IPS-18c (cell line): ENCODE data around the gene MPZ.

ENCODE experiments used
- H3K4me3 ChIP-seq: 2 replicates; pipeline ENCODE4 v1.7.0; 2013; ENCODE audit warnings: low read depth, mild to moderate bottlenecking, low read length, moderate library complexity; ENCODE audit not compliant: insufficient read depth
- H3K9me3 ChIP-seq: one replicate; pipeline ENCODE4 v1.6.1; 2013; ENCODE audit warnings: mild to moderate bottlenecking, low read length, moderate library complexity; ENCODE audit not compliant: control insufficient read depth, insufficient read depth

Gene MPZ

DNA sequence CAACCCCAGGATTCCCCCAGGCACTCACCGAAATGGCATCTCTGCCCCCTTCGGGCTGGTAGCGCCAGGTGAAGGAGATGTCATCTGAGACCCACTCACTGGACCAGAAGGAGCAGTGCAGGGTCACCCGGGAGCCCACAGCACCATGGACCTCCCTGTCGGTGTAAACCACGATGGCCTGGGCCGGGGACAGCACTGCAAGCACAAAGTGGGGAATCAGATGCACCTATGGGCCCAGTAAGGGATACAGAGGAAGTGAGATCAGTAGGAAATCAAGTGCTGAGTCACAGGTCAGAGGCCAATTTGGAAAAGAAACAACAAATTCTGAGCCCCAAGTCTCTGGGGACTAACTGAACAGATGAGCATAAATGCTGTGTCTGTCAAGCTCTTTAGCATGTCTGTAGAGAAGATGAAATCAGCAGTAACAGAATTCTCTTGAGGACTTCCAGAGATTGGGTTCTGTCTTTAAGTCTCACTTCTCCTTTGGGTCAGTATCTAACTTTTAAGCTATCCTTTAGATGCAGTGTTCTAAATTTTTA is 2.5 kb downstream of the MPZ start:
- H3K9me3 ChIP-seq = no peaks in the 10 kb centered on the region
- no peak overlapping the region for H3K4me3 ChIP-seq

- Histone ChIP-seq H3K9me3 (no peaks in the 10 kb centered on the region), H3K4me3 (peak overlapping the region; percentile 83)
These were observed 3.8 kb downstream of the MPZ start for GRCh38 chr1:161305867-161306519.

DNA sequence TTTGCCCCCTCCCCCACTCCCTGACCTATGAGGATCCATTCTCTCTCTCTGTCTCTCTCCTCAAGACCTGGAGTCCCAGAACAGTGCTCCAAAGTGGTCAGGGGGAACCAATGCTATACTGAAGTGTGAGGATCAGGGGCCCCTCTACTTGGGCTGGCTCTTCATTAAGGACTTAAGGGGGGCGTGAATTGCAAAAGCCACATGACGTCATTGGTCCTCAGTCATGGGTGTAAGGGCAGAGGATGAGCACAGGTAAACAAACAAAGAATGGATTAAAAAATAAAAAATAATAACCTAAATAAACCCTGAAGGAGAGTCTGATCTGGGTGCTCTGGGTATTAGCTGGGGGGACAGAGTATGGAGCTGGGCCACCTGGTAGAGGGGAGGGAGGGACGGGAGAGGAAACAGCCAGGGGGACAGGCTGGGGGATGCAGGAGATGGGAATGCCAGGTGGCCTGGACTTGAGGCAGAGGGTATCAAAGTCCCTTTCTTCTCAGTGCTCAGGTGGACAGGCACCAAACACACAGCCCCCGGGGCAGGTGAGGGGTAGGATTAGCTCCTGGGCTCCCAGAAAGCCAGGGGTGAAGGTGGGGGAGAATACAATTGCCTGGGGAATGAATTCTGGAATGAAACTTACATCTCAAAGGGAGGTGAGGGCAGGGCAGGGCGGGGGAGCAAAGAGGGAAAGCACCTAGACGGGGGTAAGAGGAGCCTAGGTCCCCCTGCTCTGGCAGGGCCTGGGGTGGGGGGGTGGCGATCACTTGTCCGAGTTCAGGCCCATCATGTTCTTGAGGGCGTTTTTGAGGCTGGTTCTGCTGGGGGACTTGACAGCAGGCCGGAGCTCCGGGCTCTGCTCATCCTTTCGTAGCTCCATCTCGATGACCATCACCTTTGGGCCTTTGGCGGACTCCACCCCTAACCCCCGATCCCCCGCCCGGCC is 4.6 kb downstream of the MPZ start:
- H3K4me3 ChIP-seq = peak overlapping the region; percentile 83
- H3K9me3 ChIP-seq = no peaks in the 10 kb centered on the region

GRCh38 chr1:161300478-161300877 is 9.3 kb downstream of the MPZ start:
- Histone ChIP-seq H3K4me3 (no peak overlapping the region), H3K9me3 (no peaks in the 10 kb centered on the region)

- H3K4me3 ChIP-seq = no peak overlapping the region
- no peaks in the 10 kb centered on the region for H3K9me3 ChIP-seq
These were observed 10.4 kb downstream of the MPZ start for GRCh38 chr1:161299347-161299746.

GRCh38 chr1:161298116-161298515 is 11.7 kb downstream of the MPZ start:
- no peak overlapping the region for H3K4me3 ChIP-seq

GRCh38 chr1:161297415-161297814 is 12.4 kb downstream of the MPZ start:
- H3K9me3 ChIP-seq = no peaks in the 10 kb centered on the region
- H3K4me3 ChIP-seq = no peak overlapping the region

More at GRCh38 chr1:161298116-161298515, 11.7 kb downstream of the MPZ start:
- no peaks in the 10 kb centered on the region for H3K9me3 ChIP-seq

- no peak overlapping the region for H3K4me3 ChIP-seq
These were observed 19.0 kb downstream of the MPZ start for GRCh38 chr1:161290779-161291178.

DNA sequence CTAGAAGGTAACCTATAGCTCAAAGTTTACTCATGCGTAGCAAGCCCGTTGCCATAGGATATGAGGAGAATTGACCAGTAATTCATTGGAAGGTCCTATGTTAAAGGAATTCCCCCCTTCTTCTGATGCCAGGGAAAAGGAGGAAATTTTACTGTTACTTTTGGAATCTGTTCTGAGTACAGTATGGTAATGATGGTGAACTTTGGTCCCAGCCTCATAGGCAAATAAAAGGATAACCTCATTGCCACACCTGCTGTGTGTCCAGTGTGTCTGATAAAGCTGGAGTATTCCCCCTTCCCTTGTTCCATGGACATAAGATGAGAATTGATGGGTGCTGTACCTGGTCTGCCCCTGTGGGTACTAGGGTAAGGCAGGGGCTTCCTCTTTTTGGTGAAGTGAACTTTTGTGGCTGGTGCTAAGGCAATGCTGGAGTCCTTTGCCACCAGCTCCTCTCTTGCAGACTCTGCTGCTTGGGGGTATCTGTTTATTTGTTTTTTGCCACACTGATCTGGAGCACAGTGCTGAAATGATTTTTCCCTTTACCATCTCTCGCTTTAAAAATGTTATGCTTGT is 22.2 kb downstream of the MPZ start:
- H3K9me3 ChIP-seq = peaks cover 2% of the 10 kb centered on the region
- H3K4me3 ChIP-seq = no peak overlapping the region

More at GRCh38 chr1:161290779-161291178, 19.0 kb downstream of the MPZ start:
- H3K9me3 ChIP-seq = peaks cover 2% of the 10 kb centered on the region

DNA sequence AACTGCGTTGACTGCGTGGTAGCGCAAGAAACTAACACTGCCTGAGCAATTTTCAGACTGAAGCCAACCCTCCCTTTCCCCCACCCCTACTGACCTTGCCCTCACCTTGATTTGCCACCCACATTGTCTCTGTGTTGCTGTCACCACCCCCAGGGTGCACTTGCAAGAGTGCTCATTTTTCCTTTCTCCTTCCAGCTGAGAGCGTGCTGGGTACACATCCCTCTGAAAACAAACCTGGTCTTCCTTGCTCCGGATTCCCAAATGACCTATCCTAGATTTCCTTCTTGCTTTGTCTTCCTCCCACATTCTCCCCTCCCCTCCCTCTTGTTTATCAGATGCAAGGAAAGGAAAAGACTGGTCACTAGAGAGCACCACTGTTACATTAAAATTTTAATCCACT is 24.2 kb downstream of the MPZ start:
- peaks cover 2% of the 10 kb centered on the region for H3K9me3 ChIP-seq
- H3K4me3 ChIP-seq = no peak overlapping the region

DNA sequence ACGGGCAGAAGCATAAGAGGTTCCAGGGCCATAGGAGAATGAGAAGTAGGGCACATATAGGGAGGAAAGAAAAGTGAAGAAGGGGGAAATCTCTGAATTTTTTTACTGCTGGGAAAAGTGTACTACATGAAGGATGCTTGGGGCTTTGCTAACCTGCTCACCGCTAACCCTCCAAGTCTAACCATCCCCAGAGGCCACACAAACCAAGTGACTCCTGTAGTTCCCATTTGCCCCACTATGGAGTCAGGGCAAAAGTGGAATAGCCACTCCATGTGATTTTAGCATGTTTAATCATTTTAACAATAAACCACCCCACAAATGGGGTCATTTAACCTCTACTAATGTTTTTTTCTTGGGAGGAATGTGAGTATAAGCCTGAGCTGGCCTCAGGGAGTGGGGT is 24.7 kb downstream of the MPZ start:
- peaks cover 2% of the 10 kb centered on the region for H3K9me3 ChIP-seq
- no peak overlapping the region for H3K4me3 ChIP-seq

GRCh38 chr1:161282991-161283390 is 26.8 kb downstream of the MPZ start:
- Histone ChIP-seq H3K9me3 (no peaks in the 10 kb centered on the region), H3K4me3 (no peak overlapping the region)

GRCh38 chr1:161274874-161275273 is 34.9 kb downstream of the MPZ start:
- H3K9me3 ChIP-seq = no peaks in the 10 kb centered on the region
- no peak overlapping the region for H3K4me3 ChIP-seq

DNA sequence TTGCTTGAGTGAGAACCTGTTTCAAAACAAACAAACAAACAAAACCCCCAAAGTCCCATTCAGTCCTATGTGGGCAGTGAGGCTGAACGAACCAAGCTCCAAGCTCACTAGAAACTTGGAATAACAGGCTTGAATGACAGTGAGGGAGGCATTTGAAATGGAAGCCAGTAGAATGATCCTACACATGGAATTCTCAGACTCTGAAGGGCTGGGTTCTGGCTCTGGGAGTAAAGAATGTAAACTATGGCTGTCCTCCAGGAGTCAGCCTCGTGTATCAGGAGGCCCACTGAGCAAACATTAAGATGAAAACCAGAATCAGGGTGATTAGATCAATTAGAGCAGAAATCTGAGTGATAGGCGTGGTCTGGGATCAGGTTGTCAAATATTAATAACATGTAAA is 36.4 kb downstream of the MPZ start:
- no peak overlapping the region for H3K4me3 ChIP-seq
- no peaks in the 10 kb centered on the region for H3K9me3 ChIP-seq

DNA sequence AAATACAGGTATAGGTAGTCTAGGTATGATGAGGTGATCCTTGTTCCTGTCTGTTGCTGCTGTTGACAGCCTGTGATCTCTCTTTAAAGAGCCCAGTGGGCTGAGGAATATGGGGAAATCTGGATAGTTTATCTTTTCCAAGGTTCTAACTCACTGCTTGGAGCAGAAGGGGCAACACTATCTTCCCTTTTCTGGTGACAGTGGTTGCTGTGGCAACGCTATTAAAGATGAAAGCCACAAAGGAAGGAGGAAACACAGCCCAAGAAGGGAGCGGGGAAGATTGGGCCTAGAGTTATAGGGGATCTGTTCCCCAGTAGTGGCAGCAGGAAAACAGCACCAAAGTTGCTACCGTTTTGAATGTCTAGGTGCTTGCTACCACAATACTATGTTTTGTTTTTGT is 42.4 kb downstream of the MPZ start:
- H3K4me3 ChIP-seq = no peak overlapping the region

GRCh38 chr1:161266836-161267235 is 42.9 kb downstream of the MPZ start:
- Histone ChIP-seq H3K9me3 (no peaks in the 10 kb centered on the region), H3K4me3 (no peak overlapping the region)

More for the DNA sequence above, 42.4 kb downstream of the MPZ start:
- H3K9me3 ChIP-seq = no peaks in the 10 kb centered on the region

DNA sequence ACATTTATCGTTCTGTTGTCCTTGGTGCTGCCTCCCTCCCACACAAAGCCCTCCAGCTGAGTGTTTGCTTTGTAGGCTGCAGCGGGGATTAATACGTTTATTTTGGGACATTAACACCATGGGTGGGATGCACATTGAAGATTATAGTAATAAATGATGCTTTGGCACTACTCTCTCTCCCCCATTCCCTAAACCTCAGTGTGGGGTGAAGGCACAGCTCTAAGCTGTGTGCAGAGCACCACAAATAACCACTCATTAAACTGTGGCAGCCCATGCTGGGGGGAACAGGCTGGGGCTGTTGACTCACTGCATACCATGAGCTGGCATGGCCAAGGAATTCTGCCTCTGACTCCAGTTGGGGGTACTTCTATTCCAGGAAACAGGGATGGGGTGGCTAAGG is 43.6 kb downstream of the MPZ start:
- Histone ChIP-seq H3K9me3 (peaks cover under 1% of the 10 kb centered on the region), H3K4me3 (no peak overlapping the region)

GRCh38 chr1:161265305-161265704 is 44.5 kb downstream of the MPZ start:
- Histone ChIP-seq H3K4me3 (no peak overlapping the region), H3K9me3 (peaks cover 2% of the 10 kb centered on the region)
